ENCODE measurements around the gene PTPN1. TPM values are rescaled to one million over a fixed set of nuclear protein-coding genes. Genes with fewer than 3 reads are reported as not detected.

The PTPN1 gene
- total RNA-seq, 1 donor from 2014 or later = 101 TPM

- TF ChIP-seq CTCF (IDR thresholded peaks at IDR 0.05) = no peak
- Histone ChIP-seq H3K9me3 (no peaks in the 10 kb centered on the region), H3K27me3 (no peaks in the 10 kb centered on the region), H3K27ac (no peak overlapping the region), H3K4me3 (no peak overlapping the region), H3K36me3 (no peaks in the 10 kb centered on the region), H3K4me1 (peaks cover 70% of the 10 kb centered on the region)
- DNase-seq (no peak), ATAC-seq (no peak)
- intact Hi-C loops (cut with DNase I) = no loop called here
Measured at GRCh38 chr20:50545126-50545525, 34.9 kb downstream of the PTPN1 start.

DNA sequence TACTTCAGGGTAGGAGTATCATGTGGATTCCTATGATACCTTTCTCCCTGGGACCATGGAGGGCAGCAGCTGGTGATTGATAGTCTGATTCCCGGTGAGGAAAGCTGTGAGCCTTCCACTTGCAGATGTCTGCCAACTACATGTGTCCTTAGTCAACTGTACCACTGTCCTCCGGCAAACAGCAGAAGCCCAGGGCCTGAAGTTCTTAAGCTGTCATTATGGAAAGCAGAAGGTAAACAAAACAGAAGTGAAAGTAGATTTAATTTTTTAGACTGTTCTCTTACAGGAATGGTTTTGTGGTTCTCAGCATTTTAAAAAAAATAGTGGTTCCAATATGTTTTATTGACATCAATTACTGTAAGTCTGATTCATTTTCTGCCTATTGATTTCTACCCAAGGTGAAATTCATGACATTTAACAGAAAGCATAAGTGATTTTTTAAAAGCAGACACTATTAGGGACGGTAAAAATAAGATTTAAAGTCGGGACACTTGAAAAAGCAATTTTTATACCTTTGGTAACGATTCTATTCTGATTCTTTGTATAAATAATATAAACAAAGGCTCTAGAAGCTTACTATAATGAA lies 36.6 kb downstream of the PTPN1 start:
- TF ChIP-seq CTCF (IDR thresholded peaks at IDR 0.05) = no peak
- H3K4me3 ChIP-seq = no peak overlapping the region
- H3K4me1 ChIP-seq = peaks cover 68% of the 10 kb centered on the region
- H3K36me3 ChIP-seq = no peaks in the 10 kb centered on the region
- ATAC-seq (peak; percentile 58), DNase-seq (no peak)
- peak overlapping the region; percentile 0 for H3K27ac ChIP-seq
- H3K27me3 ChIP-seq = no peaks in the 10 kb centered on the region
- no peaks in the 10 kb centered on the region for H3K9me3 ChIP-seq
- intact Hi-C loops (cut with DNase I) = no loop called here

- ATAC-seq = no peak
- intact Hi-C loops (cut with DNase I) = no loop called here
- H3K27ac ChIP-seq = no peak overlapping the region
- DNase-seq = no peak
- peaks cover 57% of the 10 kb centered on the region for H3K4me1 ChIP-seq
- H3K36me3 ChIP-seq = no peaks in the 10 kb centered on the region
- no peak overlapping the region for H3K4me3 ChIP-seq
- TF ChIP-seq CTCF (IDR thresholded peaks at IDR 0.05) = no peak
- H3K9me3 ChIP-seq = no peaks in the 10 kb centered on the region
- H3K27me3 ChIP-seq = no peaks in the 10 kb centered on the region
Measured at GRCh38 chr20:50547964-50548363, 37.8 kb downstream of the PTPN1 start.

GRCh38 chr20:50548396-50548795 lies 38.2 kb downstream of the PTPN1 start:
- peaks cover 55% of the 10 kb centered on the region for H3K4me1 ChIP-seq
- DNase-seq (no peak), ATAC-seq (peak; percentile 78)
- no peaks in the 10 kb centered on the region for H3K27me3 ChIP-seq
- H3K36me3 ChIP-seq = no peaks in the 10 kb centered on the region
- H3K4me3 ChIP-seq = no peak overlapping the region
- no peaks in the 10 kb centered on the region for H3K9me3 ChIP-seq
- intact Hi-C loops (cut with DNase I) = no loop called here
- no peak for TF ChIP-seq CTCF (IDR thresholded peaks at IDR 0.05)
- no peak overlapping the region for H3K27ac ChIP-seq

DNA sequence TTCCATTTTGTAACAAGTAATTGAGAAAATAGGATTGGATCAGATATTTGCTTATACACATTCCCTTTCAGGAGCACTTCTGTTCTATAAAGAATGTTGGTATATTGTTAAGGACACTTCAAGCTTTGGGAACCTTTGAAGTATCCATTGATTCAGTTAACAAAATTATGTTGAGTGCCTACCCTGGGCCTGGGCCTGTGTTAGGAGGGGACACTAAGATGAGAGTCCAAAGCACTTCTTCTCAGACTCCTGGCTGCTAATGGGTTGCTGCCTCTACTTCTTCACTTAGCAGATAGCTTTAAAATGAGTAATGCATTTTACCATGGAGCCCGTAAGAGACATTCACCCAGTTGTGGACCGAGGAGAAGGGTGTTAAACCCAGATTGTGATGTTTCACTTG lies 40.3 kb downstream of the PTPN1 start:
- H3K4me3 ChIP-seq = no peak overlapping the region
- no peaks in the 10 kb centered on the region for H3K36me3 ChIP-seq
- peak; percentile 61 for ATAC-seq
- no peak for DNase-seq
- no peak for TF ChIP-seq CTCF (IDR thresholded peaks at IDR 0.05)
- intact Hi-C loops (cut with DNase I) = no loop called here
- H3K27ac ChIP-seq = peak overlapping the region; percentile 32
- no peaks in the 10 kb centered on the region for H3K9me3 ChIP-seq
- H3K4me1 ChIP-seq = peaks cover 47% of the 10 kb centered on the region
- no peaks in the 10 kb centered on the region for H3K27me3 ChIP-seq

- TF ChIP-seq CTCF (IDR thresholded peaks at IDR 0.05) = no peak
- Histone ChIP-seq H3K36me3 (no peaks in the 10 kb centered on the region), H3K27ac (no peak overlapping the region), H3K9me3 (no peaks in the 10 kb centered on the region), H3K4me1 (peaks cover 45% of the 10 kb centered on the region), H3K4me3 (no peak overlapping the region), H3K27me3 (no peaks in the 10 kb centered on the region)
- DNase-seq (no peak), ATAC-seq (no peak)
- intact Hi-C loops (cut with DNase I) = no loop called here
Measured at GRCh38 chr20:50551288-50551687, 41.1 kb downstream of the PTPN1 start.

Data from upper lobe of right lung (tissue), 1 donor.